ENCODE measurements around the gene PDE3A. TPM values are rescaled to one million over a fixed set of nuclear protein-coding genes. Genes with fewer than 3 reads are reported as not detected.

The PDE3A gene
- total RNA-seq, 3 donors from 2014 or later: 7.0 to 11.5 (median 9.4) TPM

- TF ChIP-seq POLR2A (IDR thresholded peaks at IDR 0.05) (no peak), POLR2AphosphoS5 (IDR thresholded peaks at IDR 0.05) (no peak)
- TF ChIP-seq, protein P1, sequence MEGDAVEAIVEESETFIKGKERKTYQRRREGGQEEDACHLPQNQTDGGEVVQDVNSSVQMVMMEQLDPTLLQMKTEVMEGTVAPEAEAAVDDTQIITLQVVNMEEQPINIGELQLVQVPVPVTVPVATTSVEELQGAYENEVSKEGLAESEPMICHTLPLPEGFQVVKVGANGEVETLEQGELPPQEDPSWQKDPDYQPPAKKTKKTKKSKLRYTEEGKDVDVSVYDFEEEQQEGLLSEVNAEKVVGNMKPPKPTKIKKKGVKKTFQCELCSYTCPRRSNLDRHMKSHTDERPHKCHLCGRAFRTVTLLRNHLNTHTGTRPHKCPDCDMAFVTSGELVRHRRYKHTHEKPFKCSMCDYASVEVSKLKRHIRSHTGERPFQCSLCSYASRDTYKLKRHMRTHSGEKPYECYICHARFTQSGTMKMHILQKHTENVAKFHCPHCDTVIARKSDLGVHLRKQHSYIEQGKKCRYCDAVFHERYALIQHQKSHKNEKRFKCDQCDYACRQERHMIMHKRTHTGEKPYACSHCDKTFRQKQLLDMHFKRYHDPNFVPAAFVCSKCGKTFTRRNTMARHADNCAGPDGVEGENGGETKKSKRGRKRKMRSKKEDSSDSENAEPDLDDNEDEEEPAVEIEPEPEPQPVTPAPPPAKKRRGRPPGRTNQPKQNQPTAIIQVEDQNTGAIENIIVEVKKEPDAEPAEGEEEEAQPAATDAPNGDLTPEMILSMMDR (IDR thresholded peaks at IDR 0.05): no peak
- no peak overlapping the region for H3K4me3 ChIP-seq
- intact Hi-C loops (cut with DNase I; ENCODE audit: low total_unique reads): no loop called here
- H3K4me1 ChIP-seq: no peaks in the 10 kb centered on the region
- H3K36me3 ChIP-seq: no peaks in the 10 kb centered on the region
- no peaks in the 10 kb centered on the region for H3K27me3 ChIP-seq
- DNase-seq (ENCODE audit: low spot score in 2 of 2): no peak
- H3K9me3 ChIP-seq: no peaks in the 10 kb centered on the region
- no peak overlapping the region for H3K27ac ChIP-seq
Measured at GRCh38 chr12:20567413-20567812, 199.1 kb downstream of the PDE3A start.

DNA sequence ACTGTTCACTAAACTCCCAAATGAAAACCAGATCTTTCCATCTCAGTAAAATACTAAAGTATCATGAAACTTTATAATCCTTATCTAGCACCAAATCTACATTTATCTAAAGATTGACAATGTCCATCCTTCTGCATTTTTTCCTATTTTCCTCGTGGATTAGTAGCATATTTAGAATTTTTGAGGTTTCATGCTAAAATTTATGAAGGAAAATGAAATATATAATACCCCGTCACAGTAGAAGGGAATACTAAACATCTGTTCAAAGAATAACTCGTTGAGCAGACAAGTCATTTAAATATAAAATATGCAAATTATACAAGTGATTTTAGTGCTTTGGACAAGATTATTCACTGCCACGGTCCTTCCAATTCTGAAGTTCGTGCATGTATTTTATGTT lies 204.1 kb downstream of the PDE3A start:
- TF ChIP-seq, protein P1 (IDR thresholded peaks at IDR 0.05): no peak
- no peak for TF ChIP-seq POLR2A (IDR thresholded peaks at IDR 0.05)
- no peak for TF ChIP-seq POLR2AphosphoS5 (IDR thresholded peaks at IDR 0.05)

DNA sequence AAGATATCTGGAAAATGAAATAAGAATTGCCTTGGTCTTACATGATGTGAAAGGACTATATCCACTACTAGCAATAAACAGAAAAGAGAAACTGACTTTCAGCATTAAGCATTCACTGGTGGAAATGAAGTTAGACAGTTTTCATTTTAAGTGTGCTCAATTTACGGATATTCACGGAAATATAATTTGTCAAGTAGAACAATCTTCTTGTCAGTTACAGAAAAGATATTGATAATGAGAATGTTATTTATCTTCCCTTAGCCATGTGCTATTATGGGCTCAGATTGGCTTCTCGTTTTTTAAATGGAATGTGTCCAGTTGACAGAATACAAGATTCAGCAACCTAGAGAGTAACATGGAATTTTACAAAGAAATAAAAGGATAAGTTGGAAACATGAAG lies 208.2 kb downstream of the PDE3A start:
- no peaks in the 10 kb centered on the region for H3K9me3 ChIP-seq
- no peak for TF ChIP-seq POLR2AphosphoS5 (IDR thresholded peaks at IDR 0.05)
- TF ChIP-seq, protein P1 (IDR thresholded peaks at IDR 0.05): no peak
- no peak for TF ChIP-seq POLR2A (IDR thresholded peaks at IDR 0.05)
- no peak overlapping the region for H3K4me3 ChIP-seq
- no peak for DNase-seq (ENCODE audit: low spot score in 2 of 2)
- H3K27ac ChIP-seq: no peak overlapping the region
- H3K4me1 ChIP-seq: no peaks in the 10 kb centered on the region
- no peaks in the 10 kb centered on the region for H3K27me3 ChIP-seq
- no peaks in the 10 kb centered on the region for H3K36me3 ChIP-seq
- intact Hi-C loops (cut with DNase I; ENCODE audit: low total_unique reads): no loop called here

More for the DNA sequence above, 204.1 kb downstream of the PDE3A start:
- intact Hi-C loops (cut with DNase I; ENCODE audit: low total_unique reads): no loop called here
- Histone ChIP-seq H3K27me3 (no peaks in the 10 kb centered on the region), H3K9me3 (no peaks in the 10 kb centered on the region), H3K4me3 (no peak overlapping the region), H3K4me1 (no peaks in the 10 kb centered on the region), H3K36me3 (no peaks in the 10 kb centered on the region), H3K27ac (no peak overlapping the region)
- no peak for DNase-seq (ENCODE audit: low spot score in 2 of 2)

GRCh38 chr12:20577054-20577453 lies 208.7 kb downstream of the PDE3A start:
- Histone ChIP-seq H3K36me3 (no peaks in the 10 kb centered on the region), H3K27ac (no peak overlapping the region), H3K4me1 (no peaks in the 10 kb centered on the region), H3K4me3 (no peak overlapping the region), H3K27me3 (no peaks in the 10 kb centered on the region), H3K9me3 (no peaks in the 10 kb centered on the region)
- TF ChIP-seq POLR2A (IDR thresholded peaks at IDR 0.05): no peak
- TF ChIP-seq POLR2AphosphoS5 (IDR thresholded peaks at IDR 0.05): no peak
- TF ChIP-seq, protein P1 (IDR thresholded peaks at IDR 0.05): no peak
- no peak for DNase-seq (ENCODE audit: low spot score in 2 of 2)
- intact Hi-C loops (cut with DNase I; ENCODE audit: low total_unique reads): no loop called here

GRCh38 chr12:20578142-20578541 lies 209.8 kb downstream of the PDE3A start:
- TF ChIP-seq POLR2AphosphoS5 (IDR thresholded peaks at IDR 0.05) (no peak), POLR2A (IDR thresholded peaks at IDR 0.05) (no peak)
- TF ChIP-seq, protein P1 (IDR thresholded peaks at IDR 0.05): no peak
- Histone ChIP-seq H3K4me3 (no peak overlapping the region), H3K4me1 (no peaks in the 10 kb centered on the region), H3K9me3 (no peaks in the 10 kb centered on the region), H3K27me3 (no peaks in the 10 kb centered on the region), H3K27ac (no peak overlapping the region), H3K36me3 (no peaks in the 10 kb centered on the region)
- intact Hi-C loops (cut with DNase I; ENCODE audit: low total_unique reads): no loop called here
- DNase-seq (ENCODE audit: low spot score in 2 of 2): no peak

Measured in breast epithelium (tissue), 4 donors.